ENCODE results near the gene UPK3BL2.
"Not testable (repeated sequence)": the region's sequence is repeated elsewhere in the genome, so short reads cannot be mapped to it uniquely, and the experiment has no call there.

GRCh38 chr7:102540604-102541003 lies 2.9 kb downstream of the UPK3BL2 start:
- TF ChIP-seq, protein P1, sequence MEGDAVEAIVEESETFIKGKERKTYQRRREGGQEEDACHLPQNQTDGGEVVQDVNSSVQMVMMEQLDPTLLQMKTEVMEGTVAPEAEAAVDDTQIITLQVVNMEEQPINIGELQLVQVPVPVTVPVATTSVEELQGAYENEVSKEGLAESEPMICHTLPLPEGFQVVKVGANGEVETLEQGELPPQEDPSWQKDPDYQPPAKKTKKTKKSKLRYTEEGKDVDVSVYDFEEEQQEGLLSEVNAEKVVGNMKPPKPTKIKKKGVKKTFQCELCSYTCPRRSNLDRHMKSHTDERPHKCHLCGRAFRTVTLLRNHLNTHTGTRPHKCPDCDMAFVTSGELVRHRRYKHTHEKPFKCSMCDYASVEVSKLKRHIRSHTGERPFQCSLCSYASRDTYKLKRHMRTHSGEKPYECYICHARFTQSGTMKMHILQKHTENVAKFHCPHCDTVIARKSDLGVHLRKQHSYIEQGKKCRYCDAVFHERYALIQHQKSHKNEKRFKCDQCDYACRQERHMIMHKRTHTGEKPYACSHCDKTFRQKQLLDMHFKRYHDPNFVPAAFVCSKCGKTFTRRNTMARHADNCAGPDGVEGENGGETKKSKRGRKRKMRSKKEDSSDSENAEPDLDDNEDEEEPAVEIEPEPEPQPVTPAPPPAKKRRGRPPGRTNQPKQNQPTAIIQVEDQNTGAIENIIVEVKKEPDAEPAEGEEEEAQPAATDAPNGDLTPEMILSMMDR (IDR thresholded peaks at IDR 0.05) = not testable (repeated sequence)
- TF ChIP-seq POLR2A (IDR thresholded peaks at IDR 0.05) = not testable (repeated sequence)
